ENCODE measurements around the gene CLEC2L.
A peak's percentile ranks its signal among the peaks of the same experiment; 100 is the strongest.

Gene CLEC2L

DNA sequence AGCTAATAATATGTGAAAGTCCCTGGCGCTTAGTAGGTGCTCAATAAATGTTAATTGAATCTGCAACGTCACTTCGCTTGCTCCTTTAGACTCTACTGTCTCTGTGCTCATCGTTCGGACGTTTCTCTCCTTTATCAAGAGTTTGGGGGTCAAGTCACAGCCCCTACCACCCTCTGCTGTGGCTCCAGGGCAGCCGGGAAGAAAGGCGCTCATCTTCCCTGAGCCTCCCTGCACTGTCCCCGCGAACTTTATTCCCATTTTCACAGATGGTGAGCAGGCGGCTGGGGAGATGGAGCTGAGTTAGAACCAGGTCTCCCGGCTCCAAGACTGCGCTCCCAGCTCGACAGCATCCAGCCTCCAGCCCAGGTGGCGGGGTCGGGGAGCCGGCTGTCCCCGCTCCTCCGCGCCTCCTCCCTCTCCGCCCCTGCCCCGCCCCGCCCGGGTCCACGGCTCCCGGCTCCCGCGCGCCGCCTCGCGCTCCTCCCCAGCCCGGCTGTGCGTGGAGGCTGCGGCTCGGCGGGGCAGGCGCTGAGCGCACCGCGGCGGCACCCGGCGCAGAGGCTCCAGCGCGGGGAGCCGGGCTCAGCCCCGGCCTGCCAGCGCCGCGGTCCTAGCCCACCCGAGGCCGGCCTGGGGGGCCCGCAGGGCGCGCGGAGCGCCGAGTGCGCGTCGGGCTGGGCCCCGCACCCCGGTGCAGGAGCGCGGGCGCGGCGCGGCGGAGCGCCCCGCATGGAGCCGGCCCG is at the start of gene CLEC2L:
CLEC2L (plus strand) TSS at position 487 of the 743 bp plus-strand sequence; CDS start at position 730, 243 bp downstream.
- DNase-seq = no peak

DNA sequence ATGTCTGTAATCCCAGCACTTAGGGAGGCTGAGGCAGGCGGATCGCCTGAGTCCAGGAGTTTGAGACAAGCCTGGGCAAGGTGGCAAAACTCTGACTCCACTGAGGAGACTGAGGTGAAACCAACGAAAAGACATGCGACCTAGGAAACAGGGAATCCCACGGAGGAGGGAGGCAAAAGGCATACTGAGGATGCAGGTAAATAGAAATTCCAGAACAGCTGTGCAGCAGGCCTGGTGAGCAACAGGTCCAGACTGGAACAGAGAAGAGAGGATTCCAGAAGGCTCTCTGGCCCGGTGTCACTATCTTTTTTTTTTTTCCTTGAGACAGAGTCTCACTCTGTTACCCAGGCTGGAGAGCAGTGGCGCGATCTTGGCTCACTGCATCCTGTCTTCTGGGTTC is 47.3 kb upstream of the CLEC2L start:
- no peak for DNase-seq

- DNase-seq = no peak
Measured at GRCh38 chr7:139476891-139477290, 46.6 kb upstream of the CLEC2L start.

GRCh38 chr7:139479620-139480019 is 43.9 kb upstream of the CLEC2L start:
- no peak for DNase-seq

GRCh38 chr7:139481364-139481763 is 42.1 kb upstream of the CLEC2L start:
- DNase-seq = no peak

DNA sequence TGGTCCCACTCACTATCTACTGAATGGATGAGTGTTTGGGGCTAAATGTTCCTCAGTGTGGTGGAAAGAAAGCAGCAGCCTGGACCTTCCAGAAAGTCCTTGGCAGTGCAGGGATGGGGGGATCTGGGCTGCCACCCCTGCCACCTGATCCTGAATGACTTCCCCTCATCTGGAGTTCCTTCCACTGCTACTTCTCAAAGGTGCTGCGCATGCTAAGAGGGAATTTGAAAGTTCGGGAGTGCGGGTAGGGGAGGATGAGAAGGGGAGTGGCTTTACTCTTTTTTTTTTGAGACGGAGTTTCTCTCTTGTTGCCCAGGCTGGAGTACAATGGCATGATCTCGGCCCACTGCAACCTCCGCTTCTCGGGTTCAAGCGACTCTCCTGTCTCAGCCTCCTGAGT is 41.4 kb upstream of the CLEC2L start:
- DNase-seq = no peak

- no peak for DNase-seq
Measured at GRCh38 chr7:139482662-139483466, 40.6 kb upstream of the CLEC2L start.

DNA sequence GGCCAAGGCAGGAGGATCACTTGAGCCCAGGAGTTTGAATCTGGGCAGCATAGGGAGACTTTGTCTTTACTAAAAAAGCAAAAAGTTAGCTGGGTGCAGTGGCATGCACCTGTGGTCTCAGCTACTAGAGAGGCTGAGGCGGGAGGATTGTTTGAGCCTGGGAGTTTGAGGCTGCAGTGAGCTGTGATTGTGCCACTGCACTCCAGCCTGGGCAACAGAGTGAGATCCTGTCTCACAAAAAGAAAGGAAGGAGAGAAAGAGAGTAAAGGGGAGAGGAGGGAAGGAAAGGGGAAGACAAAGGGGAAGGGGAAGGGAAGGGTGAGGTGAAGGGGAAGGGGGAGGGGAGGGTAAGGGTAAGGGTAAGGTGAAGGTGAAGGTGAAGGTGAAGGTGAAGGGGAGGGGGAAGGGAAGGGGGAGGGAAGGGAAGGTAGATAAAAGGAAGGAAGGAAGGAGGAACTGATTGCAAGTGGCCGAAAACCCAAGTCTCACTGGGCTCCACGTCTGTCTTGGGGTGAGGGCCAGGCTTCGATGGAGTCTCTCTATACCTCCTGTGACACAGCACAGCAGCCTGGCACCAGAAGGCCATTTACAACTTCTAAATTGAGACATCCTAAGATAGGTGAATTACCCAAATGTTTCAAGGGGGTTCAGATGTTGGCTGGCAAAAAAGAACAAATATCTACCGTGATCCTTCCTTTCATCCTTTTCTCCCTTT is 36.0 kb upstream of the CLEC2L start:
- DNase-seq = no peak

DNA sequence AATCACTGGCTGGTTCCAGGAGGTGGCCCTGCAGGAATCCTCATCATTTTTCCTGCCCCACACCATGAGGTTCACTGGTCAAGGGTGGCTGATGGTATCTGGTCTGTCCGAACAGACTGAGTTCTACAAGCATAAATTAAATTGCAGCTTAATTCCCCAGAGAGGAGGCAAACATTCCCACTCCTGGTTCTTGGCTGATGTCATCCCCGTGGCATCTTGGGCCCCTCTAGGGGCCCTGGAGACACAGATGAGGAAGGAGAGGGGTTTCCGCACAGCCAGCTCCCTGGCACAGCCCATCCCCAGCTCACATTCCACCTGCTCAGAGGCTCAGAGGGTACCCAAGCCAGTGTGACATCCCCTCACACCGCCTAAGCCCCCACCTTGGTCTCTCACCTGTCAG is 34.7 kb upstream of the CLEC2L start:
- no peak for DNase-seq

- no peak for DNase-seq
Measured at GRCh38 chr7:139490130-139490529, 33.4 kb upstream of the CLEC2L start.

DNA sequence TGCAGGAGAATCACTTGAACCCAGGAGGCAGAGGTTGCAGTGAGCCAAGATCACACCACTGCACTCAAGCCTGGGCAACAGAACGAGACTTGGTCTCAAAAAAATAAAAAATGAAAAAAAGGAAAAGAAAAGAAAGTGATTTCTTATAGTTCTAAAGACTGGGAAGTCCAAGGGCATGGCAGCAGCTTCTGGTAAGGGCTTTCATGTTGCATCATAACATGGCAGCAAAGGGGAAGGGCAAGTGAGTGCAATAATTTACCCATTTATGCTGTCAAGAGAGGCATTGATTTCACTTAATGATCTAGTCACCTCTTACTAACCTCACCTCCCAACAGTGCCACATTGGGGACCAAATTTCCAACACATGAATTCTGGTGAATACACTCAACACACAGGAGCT is 31.2 kb upstream of the CLEC2L start:
- DNase-seq = no peak

GRCh38 chr7:139494835-139495579 is 28.5 kb upstream of the CLEC2L start:
- DNase-seq = no peak

- no peak for DNase-seq
Measured at GRCh38 chr7:139495580-139496125, 27.8 kb upstream of the CLEC2L start.

DNA sequence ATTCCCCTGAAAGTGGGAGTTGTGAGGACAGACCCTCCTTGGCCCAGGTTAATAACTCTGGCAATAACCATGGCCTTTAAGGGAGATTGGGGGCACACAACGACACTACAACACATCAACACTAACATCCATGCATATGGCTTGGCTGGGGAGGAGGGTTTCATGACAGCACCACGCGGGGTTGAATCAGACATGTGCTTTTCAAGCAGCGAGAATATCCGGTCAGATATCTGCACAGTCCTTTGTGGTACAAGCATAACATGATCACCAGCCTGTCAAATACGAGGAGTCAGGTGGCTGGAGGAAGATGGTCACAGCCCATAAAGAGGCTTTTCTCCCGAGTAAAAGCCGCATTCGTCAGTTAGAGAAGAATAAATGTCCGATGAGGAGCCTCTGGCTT is 27.0 kb upstream of the CLEC2L start:
- DNase-seq = no peak

DNA sequence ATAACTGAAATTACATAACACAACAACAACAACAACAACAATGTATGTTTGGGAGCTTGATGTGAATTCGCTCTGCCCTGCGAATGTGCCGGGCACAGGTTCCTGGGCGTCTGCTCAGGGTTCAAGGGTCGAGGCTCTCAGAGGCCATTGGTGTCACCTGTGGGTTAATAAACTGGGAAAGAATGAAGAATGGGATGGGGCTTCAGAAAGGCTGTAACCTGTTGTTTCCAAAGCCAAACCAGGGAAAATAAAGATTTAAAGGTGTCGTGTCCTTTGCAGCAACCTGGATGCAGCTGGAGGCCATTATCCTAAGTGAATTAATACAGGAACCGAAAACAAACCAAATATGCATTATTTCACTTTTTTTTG is 22.7 kb upstream of the CLEC2L start:
- no peak for DNase-seq

DNA sequence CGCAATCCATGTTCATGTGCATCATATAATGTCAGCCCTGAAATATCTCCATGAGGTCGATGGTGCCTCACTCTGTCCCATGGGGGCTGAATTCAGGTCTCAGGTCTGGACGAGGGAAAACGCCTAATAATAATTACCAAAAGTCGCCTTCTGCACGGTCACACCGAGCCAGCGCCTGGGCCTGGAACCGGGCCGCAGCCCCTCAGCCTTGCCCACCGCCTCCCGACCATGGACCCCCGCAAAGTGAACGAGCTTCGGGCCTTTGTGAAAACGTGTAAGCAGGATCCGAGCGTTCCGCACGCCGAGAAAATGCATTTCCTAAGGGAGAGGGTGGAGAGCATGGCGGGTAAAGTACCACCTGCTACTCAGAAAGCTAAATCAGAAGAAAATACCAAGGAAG is 21.3 kb upstream of the CLEC2L start:
- no peak for DNase-seq

DNA sequence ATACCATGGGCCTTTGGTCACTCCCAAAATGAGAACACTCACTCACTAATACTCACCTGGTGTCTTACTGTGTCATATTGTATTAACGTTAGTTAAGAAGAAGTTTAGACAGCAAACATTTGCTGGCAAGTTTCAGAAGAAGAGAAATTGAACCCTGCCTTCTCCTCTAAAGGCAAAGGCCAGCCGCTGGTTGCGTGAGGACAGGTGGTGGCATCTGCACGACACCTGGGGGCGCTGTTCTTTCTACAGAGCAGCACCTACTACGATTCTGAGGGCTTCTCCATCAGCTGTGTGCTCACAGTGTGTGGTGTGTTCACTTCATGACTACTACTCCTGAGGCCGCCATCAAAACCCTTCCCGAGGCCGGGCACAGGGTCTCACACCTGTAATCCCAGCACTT is 17.9 kb upstream of the CLEC2L start:
- DNase-seq = peak in 1 of 2 experiments; percentile 5

DNA sequence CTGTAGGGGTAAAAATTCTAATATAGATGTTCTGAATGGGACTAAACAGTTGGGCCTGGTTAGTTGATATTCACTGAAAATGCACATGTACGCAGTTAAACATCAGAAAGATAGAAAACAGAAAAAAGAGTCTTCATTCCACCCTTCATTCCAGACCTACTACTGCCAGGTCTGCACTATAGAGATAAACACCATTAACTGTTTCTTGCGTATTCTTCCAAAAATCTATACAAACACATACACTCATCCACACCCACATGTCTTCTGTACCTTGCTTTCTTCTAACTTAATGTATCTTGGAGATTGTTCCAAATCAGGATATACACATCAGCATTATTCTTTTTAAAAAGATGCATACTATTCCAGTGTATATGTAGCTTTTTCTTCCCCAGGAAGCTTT is 13.9 kb upstream of the CLEC2L start:
- DNase-seq = no peak

DNA sequence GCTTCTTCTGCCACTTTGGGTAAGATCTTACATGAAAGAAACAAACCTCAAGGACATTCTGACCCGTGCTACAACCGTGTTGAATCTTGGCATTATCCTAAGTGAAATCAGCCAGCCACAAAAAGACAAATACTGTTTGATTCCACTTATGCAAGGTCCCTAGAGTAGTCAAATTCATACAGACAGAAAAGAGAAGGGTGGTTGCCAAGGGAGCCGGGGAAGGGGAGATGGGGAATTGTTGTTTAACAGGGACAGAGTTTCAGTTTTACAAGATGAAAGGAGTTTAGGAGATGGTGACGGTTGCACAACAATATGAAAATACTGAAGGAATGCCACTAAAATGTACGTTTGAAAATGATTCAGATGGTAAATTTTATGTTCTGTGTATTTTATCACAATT is 12.2 kb upstream of the CLEC2L start:
- DNase-seq = no peak

GRCh38 chr7:139515266-139515665 is 8.2 kb upstream of the CLEC2L start:
- DNase-seq = no peak

GRCh38 chr7:139521439-139521838 is 2.0 kb upstream of the CLEC2L start:
- DNase-seq = no peak

- DNase-seq = no peak
Measured at GRCh38 chr7:139522830-139523198, 671 bp upstream of the CLEC2L start.
